GM23248 (cell line): ENCODE data around the gene ULK4. TPM values are rescaled to one million over a fixed set of nuclear protein-coding genes. Genes with fewer than 3 reads are reported as not detected.

ENCODE experiments used
- DNase-seq: peaks from one replicate; pipeline ENCODE4 v3.0.0-alpha.2; 2015
- H2AFZ ChIP-seq: fragments of 200-600 bp; sonication (generic); 2 replicates; pipeline ENCODE4 v1.6.1; 2016; ENCODE audit warnings: antibody characterized with exemption
- H3F3A ChIP-seq: fragments of 200-600 bp; sonication (generic); 2 replicates; pipeline ENCODE4 v1.6.1; 2016; ENCODE audit warnings: mild to moderate bottlenecking, antibody characterized with exemption, mixed run types; ENCODE audit not compliant: insufficient read depth
- H3K27ac ChIP-seq: fragments of 200-600 bp; sonication (generic); 2 replicates; pipeline ENCODE4 v1.5.1; 2016; ENCODE audit warnings: mild to moderate bottlenecking
- H3K27me3 ChIP-seq: fragments of 200-600 bp; sonication (generic); replicated peaks from 2 replicates; pipeline ENCODE4 v1.6.1; 2016; ENCODE audit warnings: mild to moderate bottlenecking; ENCODE audit not compliant: insufficient read depth
- H3K36me3 ChIP-seq: fragments of 200-600 bp; sonication (generic); 2 replicates; pipeline ENCODE4 v1.6.1; 2016; ENCODE audit warnings: low read depth, mild to moderate bottlenecking
- H3K4me1 ChIP-seq: fragments of 200-600 bp; sonication (generic); 2 replicates; pipeline ENCODE4 v1.6.1; 2016; ENCODE audit warnings: mild to moderate bottlenecking; ENCODE audit not compliant: insufficient read depth
- H3K4me2 ChIP-seq: fragments of 200-600 bp; sonication (generic); one replicate; pipeline ENCODE4 v1.6.1; 2016; ENCODE audit warnings: mild to moderate bottlenecking; ENCODE audit not compliant: unreplicated experiment
- H3K4me3 ChIP-seq: fragments of 200-600 bp; sonication (generic); 2 replicates; pipeline ENCODE4 v1.5.1; 2016; ENCODE audit warnings: mild to moderate bottlenecking
- H3K79me2 ChIP-seq: fragments of 200-600 bp; sonication (generic); 2 replicates; pipeline ENCODE4 v1.6.1; 2016; ENCODE audit warnings: mild to moderate bottlenecking; ENCODE audit not compliant: insufficient read depth
- H3K9ac ChIP-seq: fragments of 200-600 bp; sonication (generic); 2 replicates; pipeline ENCODE4 v1.6.1; 2016; ENCODE audit warnings: mild to moderate bottlenecking
- H3K9me2 ChIP-seq: fragments of 200-600 bp; sonication (generic); 2 replicates; pipeline ENCODE4 v1.6.1; 2016; ENCODE audit warnings: mixed run types, mild to moderate bottlenecking, moderate library complexity; ENCODE audit not compliant: insufficient read depth
- H3K9me3 ChIP-seq: fragments of 200-600 bp; sonication (generic); one replicate; pipeline ENCODE4 v1.6.1; 2017; ENCODE audit warnings: low read depth
- H4K20me1 ChIP-seq: fragments of 200-600 bp; sonication (generic); 2 replicates; pipeline ENCODE4 v1.6.0; 2016; ENCODE audit not compliant: insufficient read depth
- EZH2 ChIP-seq: fragments of 200-600 bp; sonication (generic); IDR thresholded peaks from 2 replicates; pipeline ENCODE4 v1.6.1; 2018; ENCODE audit warnings: antibody characterized with exemption, mild to moderate bottlenecking; ENCODE audit not compliant: insufficient read depth, poor library complexity, severe bottlenecking
- EZH2phosphoT487 ChIP-seq: fragments of 200-600 bp; sonication (generic); IDR thresholded peaks from 2 replicates; pipeline ENCODE4 v1.6.1; 2018; ENCODE audit warnings: antibody characterized with exemption, moderate library complexity, mild to moderate bottlenecking, low read depth; ENCODE audit not compliant: insufficient read depth
- WGBS, 2 experiments: methylation state at CpG; one replicate each; pipeline ENCODE4 v1.1.6; 2015 to 2017; ENCODE audit warnings: low lambda C conversion rate in 2 of 2, low coverage in 1 of 2; ENCODE audit errors: missing lambda C conversion rate in 2 of 2; 5-methylcytosine and 5-hydroxymethylcytosine counted together
- in situ Hi-C: fragments of 300-500 bp; cut with MboI; formaldehyde crosslinking; loops from 2 replicates; pipeline ENCODE4 v1.15.0; 2020
- polyA plus RNA-seq: library from polyadenylated mRNA; unstranded; fragments of >200 nt; fragmentation: Nextera tagmentation; extraction: Ambion mirVana; gene quantifications from 2 replicates; pipeline ENCODE4 v1.2.1, GENCODE V29; 2016
- total RNA-seq: library from RNA; depleted of rRNA; stranded (reverse); fragments of >200 nt; shearing (Covaris generic); gene quantifications from 2 replicates; pipeline ENCODE4 v1.2.3, GENCODE V29; 2014

ULK4 gene
- total and polyA plus RNA-seq, 2 experiments from 2014 or later, result 3.5 to 20.3 TPM

DNA sequence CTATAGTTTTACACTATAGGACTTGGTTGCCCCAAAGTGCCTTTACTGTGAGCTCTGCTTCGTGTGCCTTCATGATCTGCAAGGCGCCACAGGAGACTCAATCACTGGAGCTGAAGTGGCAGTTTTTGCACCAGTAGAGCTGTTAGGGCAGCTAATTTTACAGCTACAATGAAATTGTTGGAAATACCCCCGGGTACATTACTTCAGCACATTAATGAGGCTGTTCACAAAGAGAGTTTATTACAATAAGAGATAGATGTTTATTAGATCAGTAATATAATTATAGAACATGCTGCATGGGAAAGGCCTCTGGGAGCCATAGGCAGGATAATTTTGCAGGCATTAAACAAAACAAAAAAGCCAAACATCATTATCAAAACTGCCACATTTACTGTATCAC is 531.5 kb downstream of the ULK4 start:
- Histone ChIP-seq H3K9ac (no peak overlapping the region), H3K36me3 (no peaks in the 10 kb centered on the region), H3K79me2 (no peaks in the 10 kb centered on the region), H3K4me2 (no peak overlapping the region), H3K9me2 (no peaks in the 10 kb centered on the region), H3K27me3 (no peaks in the 10 kb centered on the region), H3K9me3 (no peaks in the 10 kb centered on the region), H4K20me1 (no peaks in the 10 kb centered on the region), H2AFZ (no peak overlapping the region), H3K27ac (no peak overlapping the region), H3K4me3 (no peak overlapping the region), H3K4me1 (no peaks in the 10 kb centered on the region), H3F3A (no peaks in the 10 kb centered on the region)
- WGBS, 2 experiments, result 67 to 78% methylated on average over 3 of the region's 3 CpGs
- DNase-seq, result no peak
- in situ Hi-C loops, result no loop called here
- TF ChIP-seq EZH2 (no peak), EZH2phosphoT487 (no peak)

DNA sequence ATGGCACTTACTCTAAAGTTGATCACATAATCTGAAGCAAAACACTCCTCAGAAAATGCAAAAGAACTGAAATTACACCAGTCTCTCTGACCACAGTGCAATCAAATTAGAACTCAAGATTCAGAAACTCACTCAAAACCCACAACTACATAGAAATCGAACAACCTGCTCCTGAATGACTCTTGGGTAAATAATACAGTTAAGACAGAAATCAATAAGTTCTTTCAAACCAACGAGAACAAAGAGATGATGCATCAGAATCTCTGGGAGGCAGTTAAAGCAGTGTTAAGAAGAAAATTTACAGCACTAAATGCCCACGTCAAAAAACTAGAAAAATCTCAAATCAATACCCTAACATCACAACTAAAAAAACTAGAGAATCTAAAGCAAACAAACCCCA is 535.4 kb downstream of the ULK4 start:
- Histone ChIP-seq H4K20me1 (no peaks in the 10 kb centered on the region), H3K79me2 (no peaks in the 10 kb centered on the region), H3K4me3 (no peak overlapping the region), H3K36me3 (no peaks in the 10 kb centered on the region), H2AFZ (no peak overlapping the region), H3K4me2 (no peak overlapping the region), H3F3A (no peaks in the 10 kb centered on the region), H3K9ac (no peak overlapping the region), H3K27ac (no peak overlapping the region), H3K27me3 (no peaks in the 10 kb centered on the region), H3K9me2 (no peaks in the 10 kb centered on the region), H3K4me1 (no peaks in the 10 kb centered on the region), H3K9me3 (no peaks in the 10 kb centered on the region)
- no peak for DNase-seq
- in situ Hi-C loops, result no loop called here
- WGBS, 2 experiments, result 47 to 58% methylated on average over 3 of the region's 3 CpGs
- TF ChIP-seq EZH2 (no peak), EZH2phosphoT487 (no peak)

DNA sequence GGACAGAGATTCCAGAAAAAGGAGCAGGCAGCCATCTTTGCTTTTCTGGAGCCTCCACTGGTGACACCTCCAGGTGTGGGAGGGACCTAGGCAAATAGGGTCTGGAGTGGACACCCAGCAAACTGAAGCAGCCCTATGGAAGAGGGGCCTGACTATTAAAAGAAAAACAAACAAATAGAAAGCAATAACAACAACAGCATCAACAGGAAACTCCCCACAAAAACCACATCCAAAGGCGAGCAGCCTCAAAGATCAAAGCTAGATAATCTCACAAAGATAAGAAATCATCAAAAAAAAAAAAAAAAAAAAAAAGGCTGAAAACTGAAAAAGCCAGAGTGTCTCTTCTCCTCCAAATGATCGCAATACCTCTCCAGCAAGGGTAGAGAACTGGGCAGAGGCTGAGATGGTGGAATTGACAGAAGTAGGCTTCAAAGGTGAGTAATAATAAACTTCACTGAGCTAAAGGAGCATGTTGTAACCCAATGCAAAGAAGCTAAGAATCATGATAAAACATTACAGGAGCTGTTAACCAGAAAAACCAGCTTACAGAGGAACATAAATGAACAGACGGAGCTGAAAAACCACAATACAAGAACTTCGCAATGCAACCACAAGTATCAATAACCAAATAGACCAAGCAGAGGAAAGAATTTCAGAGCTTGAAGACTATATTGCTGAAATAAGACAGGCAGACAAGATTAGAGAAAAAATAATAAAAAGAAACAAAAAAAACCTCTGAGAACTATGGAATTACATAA is 537.2 kb downstream of the ULK4 start:
- H4K20me1 ChIP-seq, result no peaks in the 10 kb centered on the region
- H3K36me3 ChIP-seq, result no peaks in the 10 kb centered on the region
- no peak for DNase-seq
- no peaks in the 10 kb centered on the region for H3K9me2 ChIP-seq
- H3K27me3 ChIP-seq, result no peaks in the 10 kb centered on the region
- in situ Hi-C loops, result no loop called here
- no peak overlapping the region for H3K4me2 ChIP-seq
- no peaks in the 10 kb centered on the region for H3K79me2 ChIP-seq
- no peak overlapping the region for H3K9ac ChIP-seq
- TF ChIP-seq EZH2phosphoT487 (no peak), EZH2 (no peak)
- H3K27ac ChIP-seq, result no peak overlapping the region
- H3F3A ChIP-seq, result no peaks in the 10 kb centered on the region
- no peak overlapping the region for H3K4me3 ChIP-seq
- H2AFZ ChIP-seq, result no peak overlapping the region
- H3K4me1 ChIP-seq, result no peaks in the 10 kb centered on the region
- WGBS, 2 experiments, result 79 to 81% methylated on average over 4 of the region's 4 CpGs
- H3K9me3 ChIP-seq, result no peaks in the 10 kb centered on the region

DNA sequence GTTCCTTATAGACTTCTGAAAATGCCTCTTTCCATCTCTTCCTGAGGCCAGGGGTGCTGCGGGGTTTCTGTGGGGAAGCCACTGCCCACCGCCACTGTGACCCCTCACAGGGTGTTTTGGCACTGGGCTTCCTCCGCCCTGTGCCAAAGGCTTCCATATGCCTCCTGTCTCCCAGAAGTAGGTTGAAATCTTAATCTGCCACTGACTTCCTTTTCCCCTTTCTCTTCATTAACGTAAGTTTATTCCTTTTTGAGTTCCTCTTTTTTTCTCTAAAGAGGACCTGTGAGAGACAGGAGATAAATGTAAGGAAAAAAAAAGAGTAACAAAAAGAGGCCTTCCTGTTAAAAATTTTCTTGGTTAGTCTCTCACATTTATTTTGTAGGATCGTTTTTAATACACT is 542.1 kb downstream of the ULK4 start:
- Histone ChIP-seq H3K9me2 (no peaks in the 10 kb centered on the region), H3K9me3 (no peaks in the 10 kb centered on the region), H3F3A (peaks cover 8% of the 10 kb centered on the region), H3K9ac (no peak overlapping the region), H4K20me1 (no peaks in the 10 kb centered on the region), H3K27ac (no peak overlapping the region), H3K4me1 (peaks cover 7% of the 10 kb centered on the region; the same call in 1 of the 2 replicates), H3K27me3 (no peaks in the 10 kb centered on the region), H3K4me3 (no peak overlapping the region), H2AFZ (no peak overlapping the region), H3K4me2 (no peak overlapping the region), H3K36me3 (no peaks in the 10 kb centered on the region), H3K79me2 (no peaks in the 10 kb centered on the region)
- WGBS, 2 experiments, result 98 to 99% methylated on average over 5 of the region's 5 CpGs
- TF ChIP-seq EZH2, result no peak
- TF ChIP-seq EZH2phosphoT487, result no peak
- DNase-seq, result no peak
- in situ Hi-C loops, result no loop called here
